Measurements from ENCODE around the gene SLC35G6.

The SLC35G6 gene

GRCh38 chr17:7481275-7481674 lies at the start of gene SLC35G6:
SLC35G6 (plus strand) TSS chr17:7481446; CDS start chr17:7481517, 71 bp downstream.
- intact Hi-C loops (cut with DNase I): loop anchor here (10.0 kb wide), 1 partner anchor 126 kb away; the partner anchor contains the start of genes KCTD11 and TMEM95
- DNase-seq: peak in 1 of 10 donors; percentile 24

- intact Hi-C loops (cut with DNase I): loop anchor here (10.0 kb wide), 1 partner anchor 153 kb away; the partner anchor contains the start of gene MPDU1
- no peak for DNase-seq
Observed at GRCh38 chr17:7432296-7432695, 49.0 kb upstream of the SLC35G6 start.

GRCh38 chr17:7435676-7436555 lies 45.3 kb upstream of the SLC35G6 start:
- peak in 1 of 10 donors; percentile 82 for DNase-seq
- intact Hi-C loops (cut with DNase I): loop anchor here (5.0 to 10.0 kb wide), 3 partner anchors 44 to 149 kb away; partner anchors contain the start of genes MPDU1, PLSCR3 and TMEM95

- DNase-seq: peak in 9 of 10 donors; percentile 53 to 96 (median 65)
- intact Hi-C loops (cut with DNase I): loop anchor here (1.0 to 10.0 kb wide), 4 partner anchors 44 to 148 kb away; partner anchors contain the start of genes MPDU1, PLSCR3, POLR2A and TMEM95
Observed at GRCh38 chr17:7436556-7437368, 44.5 kb upstream of the SLC35G6 start.

GRCh38 chr17:7437369-7437863 lies 43.8 kb upstream of the SLC35G6 start:
- no peak for DNase-seq
- intact Hi-C loops (cut with DNase I): loop anchor here (1.0 to 10.0 kb wide), 4 partner anchors 45 to 147 kb away; partner anchors contain the start of genes MPDU1, PLSCR3, POLR2A and TMEM95

GRCh38 chr17:7437950-7438614 lies 43.2 kb upstream of the SLC35G6 start:
- peak in 9 of 10 donors; percentile 32 to 93 (median 52) for DNase-seq
- intact Hi-C loops (cut with DNase I): loop anchor here (1.0 to 10.0 kb wide), 4 partner anchors 46 to 147 kb away; partner anchors contain the start of genes MPDU1, PLSCR3, POLR2A and TMEM95

- no peak for DNase-seq
- intact Hi-C loops (cut with DNase I): loop anchor here (5.0 to 10.0 kb wide), 3 partner anchors 47 to 146 kb away; partner anchors contain the start of genes MPDU1, PLSCR3 and TMEM95
Observed at GRCh38 chr17:7438656-7439460, 42.4 kb upstream of the SLC35G6 start.

GRCh38 chr17:7439462-7440112 lies 41.7 kb upstream of the SLC35G6 start, which contains the start of gene FGF11:
FGF11 (plus strand) TSS chr17:7439512; CDS start chr17:7439621, 109 bp downstream.
- intact Hi-C loops (cut with DNase I): loop anchor here (5.0 to 10.0 kb wide), 3 partner anchors 47 to 145 kb away; partner anchors contain the start of genes MPDU1, PLSCR3 and TMEM95
- DNase-seq: no peak

- no peak for DNase-seq
- intact Hi-C loops (cut with DNase I): no loop called here
Observed at GRCh38 chr17:7440113-7440833, 41.0 kb upstream of the SLC35G6 start.

- intact Hi-C loops (cut with DNase I): no loop called here
- no peak for DNase-seq
Observed at GRCh38 chr17:7440834-7441195, 40.4 kb upstream of the SLC35G6 start.

GRCh38 chr17:7441266-7441665 lies 40.0 kb upstream of the SLC35G6 start:
- intact Hi-C loops (cut with DNase I): no loop called here
- DNase-seq: no peak

GRCh38 chr17:7442142-7442541 lies 39.1 kb upstream of the SLC35G6 start:
- intact Hi-C loops (cut with DNase I): no loop called here
- no peak for DNase-seq

- intact Hi-C loops (cut with DNase I): no loop called here
- DNase-seq: no peak
Observed at GRCh38 chr17:7443499-7444485, 37.5 kb upstream of the SLC35G6 start.

GRCh38 chr17:7444682-7445618 lies 36.3 kb upstream of the SLC35G6 start, which contains the start of gene CHRNB1:
CHRNB1 (plus strand) TSS chr17:7445061; CDS start chr17:7445128, 67 bp downstream.
- intact Hi-C loops (cut with DNase I): no loop called here

GRCh38 chr17:7445619-7445968 lies 35.7 kb upstream of the SLC35G6 start:
- intact Hi-C loops (cut with DNase I): no loop called here
- no peak for DNase-seq

More at GRCh38 chr17:7444682-7445618, 36.3 kb upstream of the SLC35G6 start, which contains the start of gene CHRNB1:
- DNase-seq: peak; percentile 58 to 97 (median 76)
